DMS 273 (cell line): ENCODE data around the gene AKAP11.

Source experiments
- DNase-seq: peaks from one replicate; lab custom pipeline; 2025; ENCODE audit not compliant: unreplicated experiment; lab: John Stamatoyannopoulos, UW

Gene AKAP11

GRCh38 chr13:42274386-42275097, 2.6 kb downstream of the AKAP11 start:
- no peak for DNase-seq

DNA sequence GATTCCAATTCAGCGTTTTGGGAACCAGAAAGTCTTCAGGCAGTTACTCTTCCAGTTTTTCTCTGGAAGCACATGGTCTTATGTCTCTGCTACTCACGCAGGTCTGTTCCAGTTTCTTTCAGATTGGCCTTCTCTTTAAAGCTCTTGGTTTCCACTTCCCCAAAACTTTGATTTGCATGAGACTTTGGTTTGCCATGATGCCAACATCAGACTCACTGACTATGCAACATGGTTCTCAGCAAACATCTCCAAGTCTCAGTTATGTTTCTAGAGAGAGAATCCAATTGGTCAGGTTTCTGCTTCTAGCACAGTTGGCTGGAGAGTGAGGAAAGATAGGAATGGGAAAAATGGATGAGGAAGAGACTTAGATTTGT, 3.1 kb downstream of the AKAP11 start:
- DNase-seq: no peak

GRCh38 chr13:42275506-42275905, 3.6 kb downstream of the AKAP11 start:
- DNase-seq: no peak

DNA sequence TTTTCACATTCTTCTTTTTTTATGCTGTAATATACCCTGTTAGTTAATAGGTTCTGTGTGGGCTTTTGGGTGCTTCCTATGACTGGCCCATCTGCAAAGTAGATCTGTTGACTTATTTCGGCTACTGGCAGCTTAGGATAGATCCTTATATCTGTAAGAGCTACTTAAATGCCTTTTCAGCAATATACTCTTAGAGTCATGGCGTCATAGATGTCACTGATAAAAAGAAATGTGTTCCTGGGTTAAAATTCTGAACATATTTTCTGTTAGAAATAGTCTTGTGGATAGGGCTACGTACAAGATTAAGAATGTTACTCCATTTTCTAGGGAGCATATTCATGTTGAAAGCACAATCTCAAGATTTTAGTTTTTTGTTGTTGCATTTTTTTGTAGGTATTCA, 4.7 kb downstream of the AKAP11 start:
- no peak for DNase-seq

DNA sequence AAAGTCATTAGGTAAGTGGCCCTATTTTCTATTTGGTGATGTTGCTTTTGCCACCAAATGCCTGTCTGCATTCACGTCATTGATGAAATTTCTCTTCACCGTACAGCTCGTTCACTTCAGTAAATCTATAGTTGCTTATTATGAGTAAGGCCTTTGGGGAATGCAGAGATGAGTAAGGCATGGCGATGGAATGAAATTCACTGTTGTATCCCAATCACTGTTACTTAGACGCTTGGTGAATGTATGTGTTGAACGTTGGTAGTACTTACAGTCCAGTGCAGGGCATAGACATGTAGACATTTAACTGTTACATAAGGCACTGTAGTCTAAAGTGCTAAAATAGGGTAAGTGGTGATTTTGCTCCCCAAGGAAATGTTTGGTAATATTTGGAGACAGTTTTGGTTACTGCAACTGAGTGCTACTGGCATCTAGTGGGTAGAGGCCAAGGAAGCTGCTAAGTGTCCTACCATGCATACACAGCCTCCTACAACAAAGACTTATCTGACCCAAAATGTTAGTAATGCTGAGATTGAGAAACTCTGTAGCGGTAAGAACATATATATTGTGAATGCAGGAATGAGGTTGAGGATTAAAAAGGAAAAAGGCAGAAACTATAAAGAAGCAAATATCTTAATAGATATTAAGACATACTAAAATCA, 5.8 kb downstream of the AKAP11 start:
- no peak for DNase-seq

DNA sequence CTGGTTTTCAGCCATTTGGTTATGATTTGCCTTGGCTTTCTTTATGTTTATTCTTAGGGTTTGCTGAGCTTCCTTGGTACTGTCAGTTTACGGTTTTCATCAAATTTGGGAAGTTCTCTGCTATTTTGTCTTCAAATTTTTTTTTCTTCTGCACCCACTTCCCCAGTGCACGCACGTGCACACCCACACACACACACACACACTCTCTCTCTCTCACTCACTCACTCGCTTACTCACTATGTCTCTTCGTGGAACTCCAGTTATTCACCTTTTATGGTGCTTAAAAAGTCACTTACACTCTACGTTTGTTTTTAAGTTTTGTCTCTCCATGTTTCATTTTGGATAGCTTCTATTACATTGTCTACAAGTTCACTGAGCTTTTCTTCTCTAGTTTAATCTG, 7.1 kb downstream of the AKAP11 start:
- no peak for DNase-seq

DNA sequence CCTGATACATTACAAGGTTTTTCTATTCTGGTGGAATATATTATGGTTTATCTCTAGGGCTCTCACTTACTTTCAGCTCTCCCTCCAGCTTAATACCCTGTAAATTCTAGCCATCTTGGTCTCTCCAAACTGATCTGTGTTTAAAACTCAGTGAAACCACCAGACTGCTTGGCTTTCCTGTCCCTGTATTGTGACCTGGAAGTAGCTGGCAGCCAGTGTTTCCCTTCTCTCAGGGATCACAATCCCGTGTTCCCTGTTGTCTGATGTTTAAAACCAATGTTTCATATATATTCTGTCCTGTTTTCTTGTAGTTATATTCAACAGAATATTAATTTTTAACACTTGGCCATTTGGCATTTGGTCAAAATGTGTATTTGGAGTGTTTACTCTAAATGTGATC, 8.0 kb downstream of the AKAP11 start:
- DNase-seq: no peak

DNA sequence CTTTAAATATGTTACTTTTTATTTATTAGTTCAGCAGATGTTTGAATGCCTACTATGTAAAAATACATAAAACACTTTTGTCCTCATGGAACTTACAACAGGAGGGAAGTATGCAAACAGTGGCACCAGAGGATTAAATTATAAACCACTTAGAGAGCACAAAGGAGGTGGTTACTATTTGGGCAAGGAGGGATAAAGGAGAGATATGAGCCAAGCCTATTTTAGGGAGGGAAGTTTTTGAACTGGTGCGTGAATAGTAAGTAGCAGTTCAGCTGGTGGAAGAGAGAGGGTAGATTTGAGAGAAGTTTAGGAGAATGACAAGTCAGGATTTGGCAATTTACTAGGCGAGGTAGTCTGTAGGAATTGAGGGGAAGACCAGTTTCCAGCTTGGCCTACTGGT, 8.6 kb downstream of the AKAP11 start:
- no peak for DNase-seq

GRCh38 chr13:42283574-42283973, 11.6 kb downstream of the AKAP11 start:
- no peak for DNase-seq

GRCh38 chr13:42284068-42284467, 12.1 kb downstream of the AKAP11 start:
- no peak for DNase-seq

- no peak for DNase-seq
Observed at GRCh38 chr13:42298392-42298791, 26.4 kb downstream of the AKAP11 start.

DNA sequence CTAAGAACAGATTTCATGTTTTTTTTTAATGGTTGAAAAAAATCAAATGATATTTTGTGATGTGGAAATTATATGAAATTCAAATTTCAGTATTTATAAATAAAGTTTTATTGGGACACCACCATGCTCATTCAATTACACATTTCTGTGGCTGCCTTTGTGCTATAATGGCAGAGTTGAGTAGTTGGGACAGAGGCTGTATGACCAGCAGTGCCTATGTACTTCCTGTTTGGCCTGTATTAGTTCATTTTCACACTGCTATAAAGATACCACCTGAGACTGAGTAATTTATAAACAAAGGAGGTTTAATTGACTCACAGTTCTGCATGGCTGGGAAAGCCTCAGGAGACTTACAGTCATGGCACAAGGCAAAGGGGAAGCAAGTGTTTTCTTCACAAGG, 33.6 kb downstream of the AKAP11 start:
- DNase-seq: no peak

DNA sequence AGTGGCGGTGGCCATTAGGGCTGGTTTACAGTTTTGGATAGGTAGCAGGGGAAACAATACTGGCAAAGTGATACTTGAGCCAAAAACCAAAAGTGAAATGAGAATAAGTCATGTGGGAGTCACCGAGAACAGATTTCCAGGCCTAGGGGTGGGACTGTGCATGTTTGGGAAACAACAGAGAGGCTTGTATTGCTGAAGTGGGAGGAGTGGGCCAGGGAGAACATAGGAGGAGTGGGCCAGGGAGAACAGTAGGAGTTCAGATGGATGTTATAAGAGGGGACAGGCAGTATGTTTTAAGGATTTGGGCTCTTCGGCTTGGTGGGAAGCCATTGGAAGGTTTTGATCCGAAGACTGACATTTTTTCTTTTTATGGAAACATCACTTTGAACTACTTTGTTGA, 35.5 kb downstream of the AKAP11 start:
- DNase-seq: no peak

DNA sequence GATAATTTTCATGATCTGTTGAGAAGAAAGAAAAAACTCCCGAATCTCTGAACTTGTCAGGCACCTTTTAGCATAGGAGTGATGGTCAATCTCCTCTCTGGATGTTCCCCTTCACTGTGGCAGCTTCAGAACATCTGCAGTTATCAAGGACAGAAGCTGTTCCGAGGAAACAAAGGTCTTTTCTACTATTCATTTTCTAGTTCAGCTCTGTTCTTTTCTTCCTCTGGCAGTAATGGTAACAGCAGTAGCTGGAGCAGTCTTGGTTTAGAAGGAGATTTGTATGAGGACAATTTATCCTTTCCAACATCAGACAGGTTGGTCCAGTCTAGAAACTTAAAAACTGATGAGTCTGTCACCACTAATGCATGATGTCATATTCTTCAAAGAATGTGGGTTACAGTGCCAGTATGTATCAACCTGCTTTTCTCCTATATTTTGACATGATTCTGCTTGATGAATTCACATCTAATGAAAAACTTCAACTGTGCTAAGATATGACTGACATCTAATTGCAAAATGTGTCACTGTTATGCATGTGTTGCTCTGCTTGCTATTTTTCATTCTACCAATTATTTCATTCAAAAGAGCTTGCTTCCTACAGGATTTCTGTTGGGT, 41.0 kb downstream of the AKAP11 start:
- DNase-seq: no peak

DNA sequence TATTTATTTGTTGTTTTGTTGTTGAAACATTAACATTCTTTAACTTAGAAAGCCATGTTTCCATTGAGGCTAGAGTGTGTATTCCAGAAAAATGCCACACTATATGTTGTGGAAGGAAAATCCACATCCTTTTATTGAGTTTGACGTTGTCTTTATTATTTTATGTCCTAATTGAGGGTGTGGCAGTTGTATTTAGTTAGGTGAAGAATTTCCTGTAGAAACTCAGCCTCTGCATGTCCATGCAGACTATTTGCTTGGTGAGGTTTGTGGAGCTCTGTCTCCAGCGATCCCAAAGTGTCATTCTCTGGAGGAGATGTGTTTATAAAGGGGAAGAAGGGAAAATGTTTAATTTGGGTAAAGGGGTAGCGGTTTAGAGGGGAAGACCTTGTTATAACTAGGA, 46.6 kb downstream of the AKAP11 start:
- no peak for DNase-seq

DNA sequence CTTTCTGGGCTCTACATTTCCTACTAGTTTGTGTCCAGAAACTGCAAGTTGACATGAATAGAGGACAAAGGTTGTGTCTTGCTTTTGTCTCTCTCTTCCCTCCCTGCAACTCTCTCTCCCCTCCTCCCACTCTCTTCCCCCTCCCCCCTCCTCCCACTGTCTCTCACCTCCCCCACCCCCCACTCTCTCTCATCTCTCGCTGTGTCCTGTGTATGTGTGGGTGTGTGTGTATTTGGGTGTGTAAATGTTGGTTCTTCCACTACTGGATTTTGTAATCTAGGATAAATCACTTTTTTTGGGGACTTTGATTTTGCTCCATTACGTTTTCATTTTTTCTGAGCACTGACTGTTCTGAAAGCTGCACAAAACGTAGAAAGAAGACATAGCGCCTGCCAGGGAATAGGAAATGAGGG, 48.4 kb downstream of the AKAP11 start:
- no peak for DNase-seq

DNA sequence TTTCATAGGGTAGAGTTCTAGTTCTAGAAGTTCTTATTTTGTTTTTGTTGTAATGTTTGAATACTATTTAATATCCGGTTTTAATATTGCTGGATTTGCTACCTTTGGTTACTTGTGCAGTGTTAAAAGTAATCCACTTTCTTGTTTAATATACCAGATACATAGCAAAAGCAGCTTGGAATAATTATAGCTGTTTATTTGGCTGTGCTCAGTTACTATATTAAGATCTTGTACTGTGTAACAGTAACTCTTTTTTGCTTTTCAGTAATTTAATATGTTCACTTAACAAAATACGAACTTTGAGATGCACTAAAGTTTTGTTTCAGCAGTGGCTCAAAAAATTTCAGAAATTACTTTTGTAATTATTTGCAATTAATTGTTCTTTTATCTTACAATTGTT, 50.9 kb downstream of the AKAP11 start:
- no peak for DNase-seq

GRCh38 chr13:42324704-42325103, 52.8 kb downstream of the AKAP11 start:
- no peak for DNase-seq

- DNase-seq: no peak
Observed at GRCh38 chr13:42327725-42328124, 55.8 kb downstream of the AKAP11 start.

DNA sequence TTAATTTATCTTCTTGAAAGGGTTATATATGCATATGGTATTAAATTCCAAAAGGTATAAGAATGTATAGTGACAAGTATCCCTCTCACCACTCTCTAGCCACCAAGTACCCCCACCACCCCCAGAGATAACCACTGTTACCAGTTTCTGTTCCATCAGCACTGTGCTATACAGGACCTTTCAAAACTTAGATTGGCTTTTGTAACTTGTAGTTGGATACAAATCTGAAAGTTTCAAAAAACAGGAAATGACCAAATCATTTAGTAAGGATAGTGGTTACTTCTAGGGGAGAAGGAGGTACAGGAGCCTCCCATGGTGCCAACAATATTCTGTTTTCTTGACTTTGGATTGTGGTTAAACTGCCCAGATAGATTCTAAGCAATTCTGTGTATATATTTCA, 56.7 kb downstream of the AKAP11 start:
- DNase-seq: no peak

DNA sequence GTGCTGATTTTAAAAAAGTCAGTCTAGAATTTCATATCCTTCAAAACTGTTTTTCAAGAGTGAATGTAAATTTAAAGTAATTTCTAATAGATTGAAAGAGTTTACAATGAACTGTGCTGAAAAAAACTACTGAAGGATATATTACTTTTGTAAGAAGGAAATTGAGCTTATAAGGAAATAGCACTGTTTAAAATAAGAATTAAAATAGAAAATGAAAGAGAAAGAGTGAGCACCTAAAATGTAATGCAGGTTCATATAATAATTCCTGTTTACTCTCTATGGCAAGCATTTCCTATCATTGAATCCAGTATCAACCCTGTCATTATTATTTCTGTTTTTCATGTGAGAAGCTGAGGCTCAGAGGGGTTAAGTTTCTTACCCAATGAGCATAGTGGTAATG, 57.3 kb downstream of the AKAP11 start:
- DNase-seq: no peak

DNA sequence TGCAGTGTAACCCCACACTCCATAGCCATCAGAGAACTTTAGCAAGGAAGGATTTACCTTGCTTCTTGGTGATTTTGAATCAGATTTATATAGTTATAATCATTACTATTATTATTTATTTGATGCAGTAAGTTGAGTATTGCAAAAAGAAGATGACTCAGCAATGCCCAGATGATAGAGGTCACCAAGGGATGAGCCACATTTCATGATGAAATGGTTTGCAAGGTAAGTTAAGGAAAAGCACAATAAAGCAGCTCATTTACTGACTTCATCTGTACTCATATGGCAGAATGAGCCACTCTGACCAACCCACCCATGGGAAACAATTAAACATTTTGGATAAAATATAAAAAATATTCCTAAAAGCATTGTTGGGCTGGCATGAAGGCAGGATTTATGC, 59.1 kb downstream of the AKAP11 start:
- DNase-seq: no peak
